ENCODE results near the gene DLL4.

DLL4 gene

GRCh38 chr15:40958146-40958545, 29.0 kb downstream of the DLL4 start:
- TF ChIP-seq CTCF (IDR thresholded peaks at IDR 0.05), result no peak

GRCh38 chr15:40958723-40959122, 29.6 kb downstream of the DLL4 start:
- TF ChIP-seq CTCF (IDR thresholded peaks at IDR 0.05), result no peak

- TF ChIP-seq CTCF (IDR thresholded peaks at IDR 0.05), result no peak
Measured at GRCh38 chr15:40959331-40960141, 30.4 kb downstream of the DLL4 start.

- no peak for TF ChIP-seq CTCF (IDR thresholded peaks at IDR 0.05)
Measured at GRCh38 chr15:40960151-40960885, 31.2 kb downstream of the DLL4 start.

- TF ChIP-seq CTCF (IDR thresholded peaks at IDR 0.05), result no peak
Measured at GRCh38 chr15:40960925-40961324, 31.8 kb downstream of the DLL4 start.

- TF ChIP-seq CTCF (IDR thresholded peaks at IDR 0.05), result no peak
Measured at GRCh38 chr15:40963201-40963600, 34.1 kb downstream of the DLL4 start.

GRCh38 chr15:40964006-40964405, 34.9 kb downstream of the DLL4 start:
- TF ChIP-seq CTCF (IDR thresholded peaks at IDR 0.05), result no peak

All from LNCAP (cell line).